ENCODE data around the gene SAT2.
"Not testable (repeated sequence)": the region's sequence is repeated elsewhere in the genome, so short reads cannot be mapped to it uniquely, and the experiment has no call there.

Gene SAT2

DNA sequence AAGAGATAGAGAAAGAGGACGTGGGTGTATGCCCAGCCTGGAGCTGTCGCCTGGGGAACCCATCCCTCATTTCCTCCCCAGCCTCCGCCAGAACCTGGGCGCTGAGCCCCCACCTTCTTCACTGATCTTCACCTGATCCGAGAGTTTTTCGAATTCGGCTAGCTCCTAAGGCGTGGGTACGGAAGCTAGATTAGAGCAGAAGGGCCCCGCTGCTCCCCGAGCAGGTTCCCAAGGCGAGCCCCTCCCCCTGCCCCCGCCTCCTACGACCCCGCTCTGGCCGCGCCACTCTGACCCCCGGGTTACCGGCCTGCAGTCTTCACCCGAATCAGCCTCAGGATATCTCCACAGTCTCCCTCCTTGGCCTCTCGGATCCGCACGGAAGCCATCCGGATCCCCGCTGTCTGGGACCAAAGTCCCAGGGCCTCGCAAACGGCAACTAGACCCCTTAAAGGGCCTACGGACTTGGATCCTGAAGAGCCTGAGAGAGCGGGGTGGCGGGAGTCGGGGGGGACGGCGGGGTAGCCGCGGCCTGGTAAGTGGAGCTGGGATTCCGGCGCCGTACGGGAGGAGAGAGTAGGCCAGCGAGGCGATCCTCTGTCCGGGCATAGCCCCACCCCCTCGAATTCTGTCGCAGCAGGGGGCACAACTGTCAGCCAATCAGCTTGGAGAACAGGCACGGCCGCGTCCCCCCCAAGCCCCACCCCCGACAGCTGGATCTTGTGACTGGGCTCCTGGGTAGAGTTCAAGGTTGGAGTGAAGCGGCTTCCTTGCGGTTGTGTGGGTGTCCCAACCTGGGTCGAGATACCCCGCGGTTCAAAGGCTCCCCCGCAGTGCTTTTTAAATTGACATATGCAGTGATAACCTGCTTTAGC is at the start of gene SAT2:
Gene SAT2, minus strand, starts transcription at position 572 of the 872 bp plus-strand sequence. Its CDS starts 186 bp downstream, at position 386.
- peak; percentile 65 to 68 for DNase-seq

DNA sequence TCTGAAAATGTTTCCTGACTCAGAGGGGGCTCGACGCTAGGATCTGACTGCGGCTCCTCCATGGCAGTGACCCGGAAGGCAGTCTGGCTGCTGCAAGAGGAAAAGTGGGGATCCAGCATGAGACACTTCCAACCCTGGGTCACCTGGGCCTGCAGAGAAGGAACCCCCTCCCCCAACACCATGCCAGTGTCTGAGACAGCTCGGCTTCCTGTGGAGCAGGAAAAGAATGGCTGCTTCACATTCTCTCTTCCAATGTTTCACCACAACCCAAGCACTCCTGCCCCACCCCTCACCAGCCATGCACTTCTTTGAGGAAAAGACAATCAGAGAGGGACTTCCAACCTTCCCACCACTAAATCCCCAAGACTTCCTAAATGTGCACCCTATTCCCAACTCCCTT is 48.9 kb upstream of the SAT2 start:
- no peak for DNase-seq

DNA sequence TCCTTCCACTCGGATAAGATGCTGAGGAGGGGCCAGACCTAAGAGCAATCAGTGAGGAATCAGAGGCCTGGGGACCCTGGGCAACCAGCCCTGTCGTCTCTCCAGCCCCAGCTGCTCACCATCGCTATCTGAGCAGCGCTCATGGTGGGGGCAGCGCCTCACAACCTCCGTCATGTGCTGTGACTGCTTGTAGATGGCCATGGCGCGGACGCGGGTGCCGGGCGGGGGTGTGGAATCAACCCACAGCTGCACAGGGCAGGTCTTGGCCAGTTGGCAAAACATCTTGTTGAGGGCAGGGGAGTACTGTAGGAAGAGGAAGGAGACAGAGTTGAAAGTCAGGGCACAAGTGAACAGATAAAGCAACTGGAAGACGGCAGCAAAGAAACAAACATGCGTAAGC is 47.3 kb upstream of the SAT2 start:
- DNase-seq = no peak

DNA sequence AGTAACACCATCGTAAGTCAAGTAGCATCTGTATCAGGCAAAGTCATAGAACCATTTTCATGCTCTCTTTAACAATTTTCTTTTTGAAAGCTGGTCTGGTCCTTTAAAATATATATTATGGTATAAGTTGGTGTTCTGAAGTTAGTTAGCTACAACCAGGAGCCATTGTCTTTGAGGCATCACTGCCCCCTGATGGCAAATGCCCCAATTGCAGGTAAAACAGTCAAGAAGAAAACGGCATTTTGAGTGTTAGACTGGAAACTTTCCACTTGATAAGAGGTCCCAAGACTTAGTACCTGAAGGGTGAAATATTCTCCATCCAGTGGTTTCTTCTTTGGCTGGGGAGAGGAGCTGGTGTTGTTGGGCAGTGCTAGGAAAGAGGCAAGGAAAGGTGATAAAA is 45.6 kb upstream of the SAT2 start:
- DNase-seq = no peak

DNA sequence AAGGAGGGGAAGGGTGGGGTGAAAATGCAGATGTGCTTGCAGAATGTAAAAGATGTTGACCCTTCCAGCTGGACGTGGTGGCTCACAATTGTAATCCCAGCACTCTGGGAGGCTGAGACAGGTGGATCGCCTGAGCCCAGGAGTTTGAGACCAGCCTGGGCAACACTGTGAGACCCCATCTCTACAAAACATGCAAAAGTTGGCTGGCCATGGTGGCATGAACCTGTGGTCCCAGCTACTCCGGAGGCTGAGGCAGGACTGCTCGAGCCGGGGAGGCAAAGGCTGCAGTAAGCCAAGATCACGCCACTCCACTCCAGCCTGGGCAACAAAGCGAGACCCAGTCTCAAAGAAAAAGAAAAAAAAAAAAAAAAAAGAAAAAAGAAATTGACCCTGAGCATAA is 40.9 kb upstream of the SAT2 start:
- no peak for DNase-seq

DNA sequence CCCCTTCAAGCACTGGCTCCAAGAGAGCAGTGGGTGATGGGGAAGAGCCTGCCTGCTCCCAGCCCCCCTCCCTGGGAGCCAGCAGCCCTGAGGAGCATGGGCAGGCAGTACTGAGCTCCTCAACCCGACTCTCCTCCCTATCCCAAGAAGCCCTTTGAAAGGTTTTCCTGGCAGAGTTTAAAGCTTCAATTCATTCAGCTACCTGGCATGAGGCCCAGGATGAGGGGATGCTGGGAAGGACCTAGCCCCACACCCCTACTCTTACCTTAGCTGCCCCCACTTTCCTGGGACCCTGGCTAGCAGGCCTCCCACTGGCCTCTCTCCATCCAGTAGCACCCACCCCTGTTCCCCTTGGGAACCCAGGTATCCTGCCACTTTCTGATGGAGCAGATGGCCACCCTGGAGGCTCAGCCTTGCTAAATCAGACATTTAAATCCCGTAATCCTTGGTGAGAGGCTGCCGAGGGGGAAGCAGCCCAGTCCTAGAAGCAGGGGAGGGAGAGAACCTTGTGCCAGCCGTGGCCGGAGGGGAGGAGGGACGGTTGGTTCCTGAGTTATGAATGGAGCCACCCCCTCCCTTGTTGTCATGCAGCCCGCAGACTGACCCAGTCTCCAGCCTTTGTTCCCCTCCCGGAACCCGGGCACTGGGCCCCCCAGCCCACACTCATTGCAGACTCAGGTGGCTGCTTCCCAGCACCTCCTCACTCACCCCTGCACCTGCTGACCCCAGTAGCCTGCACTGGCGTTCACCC is 40.2 kb upstream of the SAT2 start:
- DNase-seq = no peak

DNA sequence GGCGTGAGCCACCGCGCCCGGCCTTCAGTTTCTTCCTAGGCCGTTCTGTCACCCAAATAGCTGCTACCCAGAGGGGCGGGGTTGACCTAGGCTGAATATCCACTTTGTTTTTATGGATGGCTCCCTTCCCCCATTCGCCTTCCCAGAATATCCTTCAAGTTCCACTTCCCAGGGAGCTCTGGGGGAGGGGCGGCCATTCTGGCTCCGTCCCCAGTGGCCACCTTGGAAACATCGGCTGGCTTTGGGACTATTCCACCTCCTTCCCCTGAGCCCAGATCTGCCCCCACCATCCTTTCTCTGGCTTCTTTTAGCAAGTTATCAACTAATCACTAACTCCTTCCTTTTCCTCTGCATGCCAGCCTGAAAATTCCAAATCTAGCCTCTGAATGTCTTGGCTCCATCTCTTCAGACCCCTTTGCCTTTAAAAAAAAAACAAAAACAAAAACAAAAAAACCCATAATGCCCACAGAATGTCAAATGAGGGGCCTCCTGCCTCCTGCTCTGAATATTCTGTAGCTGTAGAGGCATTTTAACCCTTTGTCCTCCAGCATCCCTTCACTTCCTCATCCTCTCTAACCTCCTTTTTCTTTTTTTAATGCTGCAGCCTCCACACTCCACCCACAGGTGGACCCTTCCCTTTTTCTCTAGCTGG is 29.5 kb upstream of the SAT2 start:
- no peak for DNase-seq

DNA sequence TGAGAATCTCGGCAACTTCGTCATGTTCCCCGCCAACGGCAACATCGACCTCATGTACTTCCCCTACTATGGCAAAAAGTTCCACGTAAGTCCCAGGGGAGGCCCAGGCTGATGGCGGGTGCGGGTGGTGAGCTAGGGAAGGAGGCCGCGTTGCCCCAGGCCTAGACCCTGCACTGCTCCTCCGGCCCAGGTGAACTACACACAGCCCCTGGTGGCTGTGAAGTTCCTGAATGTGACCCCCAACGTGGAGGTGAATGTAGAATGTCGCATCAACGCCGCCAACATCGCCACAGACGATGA is 27.9 kb upstream of the SAT2 start:
- no peak for DNase-seq

DNA sequence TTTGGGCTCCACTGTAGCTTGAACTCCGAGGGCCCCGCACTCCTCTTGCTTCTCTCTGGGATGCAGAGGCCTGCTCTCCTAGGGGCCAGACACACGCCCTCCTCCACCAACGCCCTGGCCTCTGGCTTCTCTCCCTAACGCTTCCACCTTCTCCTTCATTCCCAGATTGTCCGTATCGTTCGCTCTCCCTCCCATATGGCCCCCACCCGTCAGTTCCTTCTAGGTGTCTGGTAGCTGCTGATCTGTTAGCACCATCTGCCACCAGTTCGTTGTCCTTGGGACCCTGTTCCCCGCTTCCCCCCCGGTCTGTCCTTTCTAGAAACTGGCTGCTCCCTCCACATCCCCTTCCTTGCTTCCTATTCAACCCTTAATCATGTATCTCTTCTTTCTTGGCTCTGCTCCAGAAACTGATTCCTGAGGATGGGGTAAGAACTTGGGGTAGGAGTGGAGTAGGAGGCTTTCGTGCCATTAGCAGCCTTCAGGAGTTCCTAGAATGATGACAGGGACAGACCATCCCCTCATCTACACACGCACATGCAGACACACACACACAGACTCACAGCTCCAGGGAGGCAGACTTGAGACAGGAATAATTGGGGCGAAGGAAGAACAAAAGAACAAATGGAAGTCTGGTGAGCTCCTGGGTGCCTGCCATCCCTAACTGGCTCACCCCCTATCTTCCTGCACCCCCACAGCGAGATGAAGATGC is 27.4 kb upstream of the SAT2 start:
- DNase-seq = no peak

DNA sequence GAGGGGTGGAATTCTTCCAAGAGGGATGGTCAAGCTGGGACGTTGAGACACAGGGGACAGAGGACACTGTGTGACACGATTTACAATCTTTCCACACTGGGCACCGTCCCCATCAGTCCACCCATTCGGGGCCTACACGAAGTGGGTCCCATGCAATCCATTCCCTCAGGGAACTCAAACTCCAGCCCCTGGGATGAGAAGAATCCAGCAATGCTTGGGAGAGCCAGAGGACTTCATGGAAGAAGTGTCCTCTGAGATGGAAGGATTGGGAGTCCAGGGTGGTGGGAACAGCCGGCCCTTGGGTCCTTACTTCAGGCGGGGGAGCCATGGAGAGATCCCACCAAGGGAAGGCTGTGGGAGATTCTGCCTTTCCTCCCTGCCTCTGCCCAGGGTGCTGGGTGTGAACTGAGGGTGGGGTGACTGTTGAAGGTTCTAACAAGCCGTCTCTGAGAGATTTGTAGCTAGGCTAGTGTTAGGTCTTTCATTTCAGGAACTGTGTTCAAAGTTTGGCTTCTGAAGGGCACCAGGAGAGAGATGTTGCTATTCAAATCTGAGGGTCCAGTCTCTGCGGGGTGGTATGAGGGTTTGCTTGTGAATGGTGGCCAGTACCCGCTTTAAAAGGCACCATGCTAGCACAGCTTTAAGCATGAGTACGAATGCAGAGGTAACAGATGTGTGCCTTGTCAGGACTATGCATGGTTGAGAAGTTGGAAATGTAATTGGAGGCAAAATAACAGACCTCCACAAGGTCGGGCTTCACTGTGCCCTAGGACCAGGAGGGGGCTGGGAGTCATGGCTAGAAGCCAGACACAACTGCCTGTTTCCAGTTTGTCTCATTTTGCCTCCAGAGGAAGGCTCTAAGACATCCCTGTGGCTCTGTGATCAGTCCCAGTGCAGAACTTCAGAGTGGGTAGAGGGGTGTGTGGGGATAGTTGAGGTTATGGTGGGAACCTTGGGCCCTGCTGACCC is 25.1 kb upstream of the SAT2 start:
- no peak for DNase-seq

DNA sequence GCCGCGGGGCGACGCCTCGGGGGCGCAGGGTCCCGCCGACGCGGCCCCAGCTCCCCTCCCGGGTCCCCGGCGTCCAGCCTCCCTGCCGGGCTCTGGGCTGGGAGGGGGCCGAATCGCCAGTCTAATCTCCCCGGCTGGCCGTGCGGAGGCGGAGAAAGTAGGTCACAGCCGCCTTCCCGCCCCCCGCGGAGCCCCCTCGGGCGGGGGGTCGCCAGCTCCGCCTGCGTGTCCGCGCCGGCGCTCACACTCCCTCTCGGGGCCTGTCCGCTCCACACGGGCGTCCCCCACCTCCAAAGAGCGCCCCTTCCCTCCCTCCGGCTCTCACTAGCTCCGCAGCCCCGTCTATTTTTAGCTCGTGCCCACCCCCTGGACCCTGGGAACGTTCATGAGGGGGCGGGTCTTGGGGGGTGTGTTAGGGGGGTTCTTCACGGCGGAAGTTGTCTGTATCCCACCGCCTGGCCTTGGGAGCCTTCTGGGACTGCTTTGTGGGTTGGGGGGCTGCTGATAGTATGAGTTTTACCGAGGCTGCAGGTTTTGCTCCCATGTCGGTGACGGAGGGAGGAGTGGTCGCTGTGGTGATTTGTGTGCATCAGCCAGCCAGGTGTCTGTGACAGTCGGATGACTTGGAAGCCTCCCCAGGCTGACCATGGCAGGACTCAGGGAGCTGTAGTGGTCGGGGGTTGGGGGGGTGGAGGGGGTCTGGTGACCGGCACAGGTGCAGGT is 24.2 kb upstream of the SAT2 start:
- DNase-seq = no peak

DNA sequence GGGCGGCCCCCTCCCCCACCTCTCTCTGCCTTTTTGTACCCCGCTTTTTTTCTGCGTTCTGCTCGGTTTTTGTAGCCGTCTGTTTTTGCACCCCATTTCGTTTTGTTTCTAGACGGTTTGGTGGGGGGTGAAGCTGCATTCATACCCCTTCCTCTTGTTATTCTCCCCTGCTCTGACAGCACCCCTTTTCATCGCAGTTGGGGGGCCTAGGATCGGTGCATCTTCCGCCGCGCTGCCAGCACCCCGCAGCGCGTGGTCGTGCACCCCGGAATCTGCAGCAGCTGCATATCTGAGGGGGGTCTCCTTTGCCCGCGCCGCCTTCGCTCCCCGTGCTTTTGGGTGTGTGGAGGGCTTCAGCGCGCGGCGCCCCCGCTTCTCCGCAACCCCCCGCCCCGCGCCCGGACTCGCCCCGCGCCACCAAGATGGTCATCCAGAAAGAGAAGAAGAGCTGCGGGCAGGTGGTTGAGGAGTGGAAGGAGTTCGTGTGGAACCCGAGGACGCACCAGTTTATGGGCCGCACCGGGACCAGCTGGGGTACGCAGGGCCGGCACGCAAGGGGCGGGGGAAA is 23.6 kb upstream of the SAT2 start:
- no peak for DNase-seq

DNA sequence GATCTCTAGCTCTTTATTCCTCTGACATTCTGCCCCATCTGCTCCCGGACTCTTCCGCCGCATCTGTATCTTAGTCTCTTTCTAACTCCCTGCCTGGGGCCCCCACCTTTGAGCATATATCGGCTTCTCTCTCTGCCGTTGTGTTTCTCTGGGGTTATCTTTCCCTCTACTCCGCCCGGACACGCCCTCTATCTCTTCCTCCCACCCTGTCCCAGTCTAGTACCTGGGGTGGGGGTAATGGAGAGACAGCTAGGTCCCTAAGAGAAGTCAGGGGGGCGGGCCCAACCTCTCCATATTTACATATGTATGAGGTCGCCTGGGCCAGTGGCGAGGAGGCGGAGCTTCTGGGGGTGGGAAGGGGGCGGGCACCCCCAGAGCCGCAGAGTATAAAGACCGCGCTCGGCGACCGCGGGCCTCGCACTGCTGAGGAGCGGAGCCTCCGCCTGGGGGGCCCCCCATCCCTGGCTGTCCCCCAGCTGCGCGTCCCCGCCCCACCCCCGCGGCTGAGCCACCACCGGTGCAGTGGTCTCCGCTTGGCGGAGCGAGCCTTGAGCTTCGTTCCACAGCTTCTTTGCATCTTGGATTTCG is 23.0 kb upstream of the SAT2 start, which contains the start of gene ATP1B2:
Gene ATP1B2, plus strand, starts transcription at position 418 of the 588 bp plus-strand sequence. CDS start 593 bp downstream, outside the sequence.
- DNase-seq = peak in 1 of 2 experiments; percentile 20

DNA sequence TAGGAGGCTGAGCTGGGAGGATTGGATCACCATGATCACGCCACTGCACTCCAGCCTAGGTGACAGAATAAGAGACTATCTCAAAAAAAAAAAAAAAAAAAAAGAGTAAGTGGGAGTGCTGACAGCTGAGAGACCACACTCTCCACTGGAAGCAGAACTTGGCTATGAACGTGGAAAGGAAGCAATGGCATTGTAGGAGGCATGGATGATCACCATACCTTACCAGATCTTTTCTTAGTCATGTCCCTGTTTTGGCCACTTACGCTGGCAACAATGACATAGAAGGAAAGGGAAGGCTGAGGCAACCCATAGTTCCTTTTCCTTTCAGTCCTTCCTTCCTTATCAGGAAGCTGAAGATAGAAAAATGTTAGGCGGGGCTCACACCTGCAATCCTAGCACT is 19.4 kb upstream of the SAT2 start:
- no peak for DNase-seq

DNA sequence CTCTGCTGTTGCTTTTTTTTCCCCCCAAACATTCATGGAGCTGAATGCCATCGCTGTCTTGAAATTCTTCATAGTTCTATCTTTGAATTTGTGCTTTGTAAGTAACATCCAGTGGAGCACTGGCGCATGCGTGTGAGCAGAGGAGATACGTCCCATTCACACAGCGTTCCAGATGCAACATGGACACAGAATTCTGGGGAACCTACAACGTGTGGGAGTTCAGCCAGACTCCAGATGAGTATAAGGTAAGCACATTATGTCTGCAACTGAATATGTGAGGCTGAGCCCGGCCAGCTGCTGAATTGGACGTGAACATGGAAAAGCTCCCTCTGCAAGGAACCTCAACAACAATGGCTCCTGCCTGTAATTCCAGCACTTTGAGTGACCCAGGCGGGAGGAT is 18.8 kb upstream of the SAT2 start:
- no peak for DNase-seq

DNA sequence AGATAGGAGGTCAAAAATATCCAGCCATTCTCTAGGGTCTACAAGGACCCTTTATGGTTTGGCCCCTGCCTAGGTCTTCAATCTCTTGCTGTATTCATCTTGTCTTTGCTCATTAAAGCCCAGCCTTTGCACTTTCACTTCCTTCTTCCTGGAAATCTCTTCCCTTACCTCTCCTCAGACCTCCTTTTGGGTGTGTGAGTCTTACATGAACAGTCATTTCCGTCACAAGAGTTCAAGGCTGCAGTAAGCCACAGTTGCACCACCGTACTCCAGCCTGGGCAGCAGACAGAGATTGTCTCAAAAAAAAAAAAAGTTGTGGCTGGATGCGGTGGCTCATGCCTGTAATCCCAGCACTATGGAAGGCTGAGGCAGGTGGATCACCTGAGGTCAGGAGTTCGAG is 17.2 kb upstream of the SAT2 start:
- DNase-seq = no peak

DNA sequence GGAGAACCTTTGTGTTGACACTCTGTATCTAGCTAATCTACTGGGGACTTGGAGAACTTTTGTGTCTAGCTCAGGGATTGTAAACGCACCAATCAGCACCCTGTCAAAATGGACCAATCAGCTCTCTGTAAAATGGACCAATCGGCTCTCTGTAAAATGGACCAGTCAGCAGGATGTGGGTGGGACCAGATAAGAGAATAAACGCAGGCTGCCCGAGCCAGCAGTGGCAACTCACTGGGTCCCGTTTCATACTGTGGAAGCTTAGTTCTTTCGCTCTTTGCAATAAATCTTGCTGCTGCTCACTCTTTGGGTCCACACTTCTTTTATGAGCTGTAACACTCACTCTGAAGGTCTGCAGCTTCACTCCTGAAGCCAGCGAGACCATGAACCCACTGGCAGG is 14.0 kb upstream of the SAT2 start:
- DNase-seq = not testable (repeated sequence)

DNA sequence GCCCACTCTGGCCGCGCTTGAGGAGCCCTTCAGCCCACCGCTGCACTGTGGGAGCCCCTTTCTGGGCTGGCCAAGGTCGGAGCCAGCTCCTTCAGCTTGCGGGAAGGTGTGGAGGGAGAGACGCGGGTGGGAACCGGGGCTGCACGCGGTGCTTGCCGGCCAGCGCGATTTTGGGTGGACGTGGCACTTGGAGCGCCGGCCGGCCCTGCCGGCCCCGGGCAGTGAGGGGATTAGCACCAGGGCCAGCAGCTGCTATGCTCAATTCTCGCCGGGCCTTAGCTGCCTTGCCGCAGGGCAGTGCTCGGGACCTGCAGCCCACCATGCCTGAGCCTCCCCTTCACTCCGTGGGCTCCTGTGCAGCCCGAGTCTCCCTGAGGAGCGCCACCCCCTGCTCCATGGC is 13.2 kb upstream of the SAT2 start:
- no peak for DNase-seq

DNA sequence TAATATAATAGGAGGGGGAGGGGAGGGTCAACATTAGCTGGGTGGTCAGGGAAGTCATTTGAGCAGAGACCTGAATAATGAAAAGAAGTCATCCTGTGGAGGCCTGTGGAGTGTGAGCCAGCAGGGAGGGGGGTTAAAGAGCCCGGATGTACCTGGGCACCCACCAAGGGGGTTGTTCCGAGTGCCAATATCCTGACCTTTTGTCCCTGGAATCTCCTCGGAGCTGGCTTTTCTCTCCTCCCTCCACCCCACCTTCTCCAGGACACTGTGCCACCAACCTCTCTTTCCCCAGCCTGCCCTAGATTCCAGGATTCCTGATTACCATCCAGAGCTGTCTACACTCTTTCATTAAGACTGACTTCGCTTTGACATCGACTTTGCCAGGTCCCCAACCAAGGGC is 8.5 kb upstream of the SAT2 start:
- no peak for DNase-seq

DNA sequence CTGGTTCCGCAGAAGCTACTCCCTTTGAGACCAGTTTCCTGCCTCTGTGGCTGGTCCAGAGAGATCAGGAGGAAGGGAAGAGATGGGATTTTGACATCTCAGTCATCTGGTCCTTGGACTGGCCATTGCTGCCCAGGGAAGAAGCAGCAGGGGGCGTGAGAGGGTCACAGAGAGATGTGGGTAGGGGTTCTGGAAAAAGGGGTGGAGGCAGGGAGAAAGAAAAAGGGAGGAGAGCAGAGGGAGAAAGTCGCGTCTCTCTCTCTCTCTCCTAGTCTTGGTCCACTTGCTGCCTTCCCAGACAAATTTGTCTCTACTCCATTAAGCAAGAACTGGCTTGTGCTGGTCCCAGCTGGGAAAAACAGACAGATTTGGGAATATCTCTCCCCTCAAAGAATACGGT is 6.8 kb upstream of the SAT2 start:
- no peak for DNase-seq

Measured in NCI-H187 (cell line).